ENCODE measurements around the gene LITAF.

The LITAF gene

DNA sequence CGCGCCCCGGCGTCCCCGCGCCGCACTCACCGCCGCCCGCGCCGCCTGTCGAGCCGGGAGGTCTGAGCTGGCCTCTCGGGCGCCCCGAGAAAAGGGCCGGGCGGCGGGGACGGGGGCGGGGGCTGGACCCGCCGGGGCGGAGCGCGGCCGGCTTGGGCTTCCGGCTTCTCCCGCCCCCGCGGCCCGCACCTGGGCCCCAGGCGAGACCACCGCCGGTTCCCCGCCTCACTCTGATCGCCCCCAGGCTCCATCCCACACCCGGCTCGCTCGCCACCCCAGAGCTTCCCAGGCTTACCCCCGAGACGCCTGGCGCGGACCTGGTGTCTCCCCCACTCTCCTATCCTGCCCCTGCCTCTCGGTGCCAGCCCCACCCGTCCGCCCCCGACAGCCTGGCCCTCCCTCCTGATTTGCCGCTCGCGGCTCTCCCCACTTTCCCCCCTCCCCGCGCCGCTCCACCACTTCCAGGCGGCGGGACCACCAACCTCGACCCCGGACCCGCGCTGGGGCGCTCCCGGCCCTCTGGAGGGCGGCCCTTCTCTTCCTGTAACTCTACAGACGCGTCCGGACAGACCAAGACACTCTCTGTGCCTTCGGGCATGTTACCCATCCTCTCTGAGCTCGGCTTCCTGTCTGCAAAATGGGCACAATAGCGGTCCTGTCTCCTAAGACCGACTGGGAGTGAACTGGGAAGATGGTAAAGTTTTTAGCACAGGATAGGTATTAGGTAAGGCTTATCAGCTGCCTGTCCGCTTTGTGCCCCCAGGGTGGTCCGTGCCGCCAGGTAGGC lies at the start of gene LITAF:
LITAF (minus strand) TSS at position 64 of the 787 bp plus-strand sequence. CDS start 30,189 bp downstream, outside the sequence.
- peak; percentile 72 for DNase-seq

DNA sequence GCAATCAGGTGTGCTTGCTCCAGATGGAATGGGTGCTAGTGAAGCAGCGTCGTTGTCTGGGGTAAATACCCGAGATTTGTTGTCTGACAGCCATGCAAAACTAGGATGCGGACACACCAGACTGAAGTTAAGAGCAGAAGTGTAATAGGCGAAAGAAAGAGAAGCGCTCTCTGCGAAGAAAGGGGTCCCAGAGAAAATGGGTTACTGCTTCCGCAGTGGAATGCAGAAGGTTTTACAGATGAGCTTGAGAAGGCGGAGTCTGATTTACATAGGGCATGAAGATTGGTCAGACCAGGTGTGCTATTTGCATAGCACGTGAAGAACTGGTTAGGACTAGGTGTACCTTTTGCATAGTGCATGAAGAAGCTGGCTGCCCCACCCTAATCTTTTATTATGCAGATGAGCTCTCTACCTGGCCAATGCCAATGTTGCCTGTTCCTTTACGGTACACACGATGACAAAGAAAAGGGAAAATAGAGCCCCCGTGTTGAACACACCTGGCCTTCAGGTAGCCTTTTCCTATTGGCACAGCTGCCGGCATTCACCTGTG lies 49.5 kb upstream of the LITAF start:
- no peak for DNase-seq

DNA sequence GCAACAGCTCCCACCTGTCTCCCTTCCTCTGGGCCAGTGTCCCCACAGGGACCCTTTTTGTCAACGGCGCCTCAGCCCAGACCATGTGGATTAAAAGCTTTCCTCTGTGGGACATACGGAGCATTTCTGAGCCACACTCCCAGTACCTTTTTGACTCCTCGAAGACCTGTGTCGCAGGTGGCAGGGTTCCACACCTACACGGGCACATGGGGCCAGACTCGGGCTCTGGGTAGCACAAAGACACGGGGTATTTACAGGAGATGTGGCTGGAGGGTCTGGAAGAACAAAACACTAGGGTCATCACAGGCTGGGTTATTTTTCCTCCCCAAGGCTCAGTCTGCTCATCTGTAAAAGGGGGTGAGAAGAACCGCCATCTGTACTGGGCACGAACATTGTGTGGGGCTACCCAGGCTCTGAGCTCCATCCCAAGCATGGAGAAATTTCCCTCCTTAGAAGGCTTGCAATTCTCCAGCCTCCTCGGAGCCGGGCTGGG lies 49.0 kb upstream of the LITAF start:
- DNase-seq = no peak

DNA sequence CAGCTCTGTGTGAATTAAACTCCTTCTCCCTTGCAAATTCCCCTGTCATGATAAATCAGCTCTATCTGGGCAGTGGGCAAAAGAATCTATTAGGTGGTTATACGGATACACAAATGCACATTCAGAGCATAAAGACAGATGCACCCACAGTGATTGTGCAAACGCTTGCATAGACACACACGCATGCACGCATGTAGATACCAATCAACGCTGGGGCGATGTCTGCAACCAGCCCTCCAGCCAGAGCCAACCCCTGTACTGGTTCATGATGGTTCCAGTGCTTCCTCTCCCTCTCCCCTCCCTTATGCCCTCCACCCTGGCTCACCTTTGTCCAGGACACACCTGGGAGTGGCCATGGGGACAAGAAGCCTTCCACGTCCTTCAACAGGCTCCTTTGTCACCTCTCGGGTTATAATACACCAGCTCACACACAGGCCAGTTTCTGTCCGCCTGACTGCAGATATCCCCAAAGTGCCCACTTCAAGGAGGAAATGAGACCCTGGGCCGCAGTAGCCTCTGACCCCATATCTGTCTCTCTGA lies 48.5 kb upstream of the LITAF start:
- no peak for DNase-seq

DNA sequence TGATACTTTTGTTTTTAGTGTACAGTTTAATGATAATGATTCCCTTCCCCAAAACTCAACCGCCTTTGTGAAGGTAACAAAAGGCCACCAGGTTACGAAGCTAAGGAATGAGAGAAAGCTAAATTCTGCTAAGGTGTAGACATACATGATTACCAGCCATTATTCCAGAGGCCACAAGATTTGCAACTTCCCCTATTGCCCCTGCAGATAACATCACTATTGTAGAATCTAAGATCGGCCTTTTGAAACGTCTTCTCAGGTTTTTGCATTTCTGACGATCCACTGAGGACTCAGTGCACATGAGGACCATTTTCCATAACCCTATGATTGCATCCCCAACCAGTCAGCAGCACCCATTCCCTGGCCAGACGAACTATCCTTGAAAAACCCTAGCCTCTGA lies 47.6 kb upstream of the LITAF start:
- no peak for DNase-seq

DNA sequence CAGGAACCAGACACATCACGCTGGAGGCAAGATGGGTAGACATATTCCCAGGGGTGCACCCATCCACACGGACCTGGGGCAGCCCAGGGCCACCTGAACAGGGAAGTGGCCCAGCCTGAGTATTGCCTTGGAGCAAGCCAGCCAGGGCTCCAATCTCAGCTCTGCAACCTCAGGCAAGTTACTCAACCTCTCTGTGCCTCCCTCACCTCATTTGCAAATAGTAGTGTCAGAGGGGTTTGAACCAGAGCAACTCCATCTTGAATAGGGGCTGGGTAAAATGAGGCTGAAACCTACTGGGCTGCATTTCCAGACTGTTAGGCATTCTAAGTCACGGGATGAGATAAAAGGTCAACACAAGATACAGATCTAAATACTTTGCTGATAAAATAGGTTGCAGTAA lies 46.4 kb upstream of the LITAF start:
- no peak for DNase-seq

DNA sequence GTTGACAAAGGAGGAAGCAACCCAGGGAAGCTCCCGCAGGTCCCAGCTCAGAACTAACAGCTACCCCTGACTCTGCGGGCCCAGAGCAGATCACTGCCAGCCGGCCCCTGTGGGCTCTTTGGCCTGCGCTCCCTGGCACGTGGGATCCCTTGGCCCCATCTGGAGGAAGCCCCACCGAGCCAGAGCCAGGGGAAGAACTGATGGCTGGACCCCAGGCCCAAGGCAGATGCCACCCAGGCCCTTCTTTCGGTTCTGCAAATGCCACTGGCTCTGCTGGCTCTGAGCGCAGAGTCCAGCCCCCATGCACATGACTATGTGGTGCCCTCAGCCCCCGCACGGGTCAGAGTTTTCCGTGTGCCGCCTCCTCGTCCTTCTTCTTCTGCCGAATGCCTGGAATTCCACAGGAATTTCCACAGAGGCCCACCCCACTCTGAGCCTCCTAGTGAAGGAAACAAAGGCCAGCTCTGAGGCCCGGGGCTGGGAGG lies 45.8 kb upstream of the LITAF start:
- no peak for DNase-seq

DNA sequence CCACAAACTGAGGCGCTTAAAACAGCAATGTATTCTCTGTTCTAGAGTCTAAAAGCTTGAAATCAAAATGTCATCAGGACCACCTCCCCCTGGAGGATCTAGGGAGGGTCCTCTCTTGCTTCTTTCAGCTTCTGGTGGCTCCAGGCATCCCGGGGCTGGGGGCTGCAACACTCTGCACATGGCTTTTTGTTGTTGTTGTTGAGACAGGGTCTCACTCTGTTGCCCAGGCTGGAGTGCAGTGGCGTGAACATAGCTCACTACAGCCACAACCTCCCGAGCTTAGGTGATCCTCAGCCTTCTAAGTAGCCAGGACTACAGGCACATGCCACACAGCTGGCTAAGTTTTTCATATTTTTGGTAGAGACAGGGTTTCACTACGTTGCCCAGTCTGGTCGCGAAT lies 44.5 kb upstream of the LITAF start:
- no peak for DNase-seq

DNA sequence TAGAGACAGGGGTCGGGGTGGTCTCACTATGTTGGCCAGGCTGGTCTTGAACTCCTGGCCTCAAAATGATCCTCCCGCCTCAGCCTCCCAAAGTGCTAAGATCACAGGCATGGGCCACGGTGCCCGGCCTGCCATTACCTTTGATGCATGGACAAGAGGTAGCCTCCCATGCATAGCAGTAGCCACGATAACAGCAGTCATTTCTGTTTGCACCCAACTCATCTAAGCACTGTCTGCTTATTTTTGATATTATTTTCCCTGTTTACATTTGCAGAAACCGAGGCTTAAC lies 44.0 kb upstream of the LITAF start:
- no peak for DNase-seq

DNA sequence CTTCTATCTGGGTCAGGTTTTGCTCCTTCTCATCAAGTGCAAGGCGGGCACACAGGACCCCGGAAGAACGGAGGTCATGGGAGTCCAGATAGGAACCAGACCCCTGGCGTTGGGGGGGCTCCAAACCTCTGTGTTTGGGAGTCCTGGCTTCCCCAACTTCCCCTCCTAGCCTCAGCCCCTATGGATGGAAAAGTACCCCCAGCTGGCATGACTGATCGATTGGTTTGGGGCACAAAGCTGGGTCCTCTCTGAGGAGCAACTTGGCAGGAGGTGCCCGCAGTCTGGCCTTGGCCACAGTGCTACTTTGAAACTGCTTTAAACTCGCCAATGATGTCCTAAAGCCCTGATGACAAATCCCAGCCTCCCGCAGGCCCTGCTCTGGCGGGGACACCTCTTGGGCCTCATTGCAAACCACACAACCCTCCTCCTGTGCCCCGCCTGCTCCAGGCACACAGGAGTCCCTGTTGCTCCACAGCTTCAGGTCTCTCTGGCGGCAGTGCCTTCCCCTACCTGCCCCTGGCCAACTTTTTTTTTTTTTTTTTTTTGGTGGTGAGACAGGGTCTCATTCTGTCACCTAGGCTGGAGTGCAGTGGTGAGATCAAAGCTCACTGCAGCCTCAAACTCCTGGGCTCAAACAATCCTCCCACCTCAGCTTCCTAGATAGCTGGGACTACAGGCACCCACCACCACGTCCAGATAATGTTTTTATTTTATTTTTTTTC lies 43.5 kb upstream of the LITAF start:
- DNase-seq = no peak

DNA sequence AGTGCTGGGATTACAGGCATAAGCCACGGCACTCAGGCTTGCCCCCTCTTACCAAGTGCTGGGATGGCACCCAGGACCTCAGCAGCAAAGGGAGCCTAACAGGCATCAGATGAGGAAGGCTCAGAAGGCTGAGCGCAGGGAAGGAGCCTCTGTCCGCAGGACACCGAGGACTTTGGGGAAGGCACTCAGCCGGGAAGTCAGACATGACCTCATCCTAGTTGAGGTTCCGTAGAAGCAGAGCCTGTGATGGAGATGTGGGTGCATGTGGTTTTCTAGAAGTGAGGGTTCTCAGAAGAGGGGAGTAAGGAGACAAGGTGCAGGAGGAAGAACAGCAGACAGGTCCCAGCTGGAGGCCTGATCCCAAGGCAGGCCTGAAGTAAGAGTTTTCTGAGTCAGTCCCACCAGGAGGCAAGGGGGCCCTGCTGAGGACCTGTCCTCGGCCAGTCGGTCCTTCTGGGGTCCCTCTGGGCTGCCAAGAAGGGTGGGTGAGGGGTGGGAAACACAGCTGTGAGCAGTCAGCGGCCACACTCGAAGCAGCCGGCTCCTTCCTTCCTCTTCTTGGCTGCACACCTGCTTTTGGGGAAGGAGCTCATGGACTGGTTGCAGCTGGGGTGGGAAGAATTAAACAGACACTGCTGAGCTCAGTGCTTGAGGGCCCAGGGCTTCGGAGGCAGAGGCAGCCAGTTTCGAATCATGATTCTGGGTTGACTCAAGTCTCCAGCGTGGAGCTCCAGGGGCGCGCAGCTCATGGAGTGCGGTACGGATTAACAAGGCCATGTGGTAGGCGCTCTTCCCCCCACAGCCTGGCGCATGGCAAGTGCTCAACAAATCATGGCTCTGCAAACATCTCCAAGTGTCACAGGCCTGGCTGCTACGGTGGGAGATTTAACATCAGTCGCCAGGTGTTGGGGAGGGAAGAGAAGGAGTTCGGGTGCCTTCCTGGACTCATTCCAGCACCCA lies 42.6 kb upstream of the LITAF start:
- DNase-seq = no peak

DNA sequence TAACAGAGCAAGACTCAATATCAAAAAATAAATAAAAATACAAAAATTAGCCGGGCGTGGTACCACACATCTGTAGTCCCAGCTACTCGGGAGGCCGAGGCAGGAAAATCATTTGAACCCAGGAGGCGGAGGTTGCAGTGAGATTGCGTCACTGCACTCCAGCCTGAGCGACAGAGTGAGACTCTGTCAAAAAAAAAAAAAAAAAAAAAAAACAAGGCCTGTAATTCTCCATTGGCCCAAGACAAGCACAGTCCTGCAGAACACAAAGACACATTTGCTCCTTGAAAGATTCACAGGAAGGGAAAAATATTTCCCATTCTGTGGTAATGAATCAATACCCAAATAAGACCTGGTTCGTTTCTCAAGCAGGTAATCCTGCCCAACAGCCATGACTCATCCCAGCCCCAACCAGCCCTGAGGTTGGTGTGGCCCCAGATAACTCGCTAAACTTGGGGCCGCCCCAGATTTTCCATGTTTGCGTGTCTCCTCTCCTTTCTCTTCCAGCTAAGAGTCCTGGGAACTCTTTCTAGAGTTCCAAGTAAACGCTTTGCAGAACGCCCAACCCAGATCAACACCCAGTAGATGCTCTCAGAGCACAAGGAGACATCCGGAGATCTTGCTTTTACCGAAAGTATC lies 41.2 kb upstream of the LITAF start:
- DNase-seq = no peak

DNA sequence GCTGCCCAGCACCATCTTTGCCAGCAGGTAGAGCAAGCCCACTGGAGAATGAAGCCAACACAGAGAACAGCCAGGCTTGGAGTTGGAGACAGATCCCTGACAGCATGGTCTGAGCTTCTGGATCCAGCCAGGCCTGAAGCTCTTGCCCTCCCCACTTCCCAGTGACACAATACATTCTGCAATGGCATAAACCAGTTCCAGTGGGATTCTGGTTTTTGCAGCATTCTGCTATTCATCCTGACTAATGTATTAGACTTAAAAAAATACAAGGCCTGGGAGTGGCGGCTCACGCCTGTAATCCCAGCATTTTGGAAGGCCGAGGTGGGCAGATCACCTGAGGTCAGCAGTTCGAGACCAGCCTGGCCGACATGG lies 40.6 kb upstream of the LITAF start:
- no peak for DNase-seq

DNA sequence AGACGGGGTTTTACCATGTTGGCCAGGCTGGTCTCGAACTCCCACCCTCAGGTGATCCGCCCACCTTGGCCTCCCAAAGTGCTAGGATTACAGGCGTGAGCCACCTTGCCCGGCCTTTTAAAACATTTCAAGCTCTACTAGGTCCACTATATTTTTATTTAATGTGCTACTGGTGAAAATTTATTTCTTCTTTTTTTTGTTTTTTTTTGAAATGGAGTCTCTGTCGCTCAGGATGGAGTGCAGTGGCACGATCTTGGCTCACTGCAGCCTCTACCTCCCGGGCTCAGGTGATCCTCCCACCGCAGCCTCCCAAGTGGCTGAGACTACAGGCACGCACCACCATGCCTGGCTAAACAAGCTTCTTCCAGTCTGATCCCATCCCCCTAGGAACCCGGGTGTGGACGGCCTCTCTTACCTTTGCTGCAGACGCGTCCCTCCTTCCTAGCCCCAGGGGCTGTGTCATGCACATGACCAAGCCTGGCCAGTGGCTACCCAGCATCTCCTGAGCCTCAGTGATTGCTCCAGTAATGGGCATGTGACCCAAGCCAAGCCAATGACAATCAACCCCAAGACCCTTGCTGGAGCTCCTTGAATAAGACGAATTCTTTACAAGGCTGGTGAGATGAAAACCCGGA lies 40.1 kb upstream of the LITAF start:
- DNase-seq = no peak

DNA sequence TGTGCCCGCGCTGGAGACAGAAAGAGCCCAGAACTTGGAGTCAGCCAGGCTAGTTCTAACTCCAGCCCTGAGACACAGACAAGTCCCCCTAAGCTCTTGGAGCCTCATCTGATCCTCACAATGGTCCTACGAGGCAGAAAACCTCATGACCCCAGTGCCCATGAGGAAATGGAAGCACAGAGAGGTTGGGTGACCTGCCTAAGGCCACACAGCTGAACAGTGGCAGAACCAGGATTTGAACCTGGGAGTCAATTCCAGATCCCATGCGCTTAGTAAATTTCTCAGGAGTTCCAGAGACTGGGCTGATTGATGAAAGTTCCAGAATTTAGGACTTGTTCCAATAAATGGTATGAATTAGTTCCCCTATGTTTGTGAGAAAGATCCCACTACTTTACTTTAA lies 39.0 kb upstream of the LITAF start:
- DNase-seq = no peak

DNA sequence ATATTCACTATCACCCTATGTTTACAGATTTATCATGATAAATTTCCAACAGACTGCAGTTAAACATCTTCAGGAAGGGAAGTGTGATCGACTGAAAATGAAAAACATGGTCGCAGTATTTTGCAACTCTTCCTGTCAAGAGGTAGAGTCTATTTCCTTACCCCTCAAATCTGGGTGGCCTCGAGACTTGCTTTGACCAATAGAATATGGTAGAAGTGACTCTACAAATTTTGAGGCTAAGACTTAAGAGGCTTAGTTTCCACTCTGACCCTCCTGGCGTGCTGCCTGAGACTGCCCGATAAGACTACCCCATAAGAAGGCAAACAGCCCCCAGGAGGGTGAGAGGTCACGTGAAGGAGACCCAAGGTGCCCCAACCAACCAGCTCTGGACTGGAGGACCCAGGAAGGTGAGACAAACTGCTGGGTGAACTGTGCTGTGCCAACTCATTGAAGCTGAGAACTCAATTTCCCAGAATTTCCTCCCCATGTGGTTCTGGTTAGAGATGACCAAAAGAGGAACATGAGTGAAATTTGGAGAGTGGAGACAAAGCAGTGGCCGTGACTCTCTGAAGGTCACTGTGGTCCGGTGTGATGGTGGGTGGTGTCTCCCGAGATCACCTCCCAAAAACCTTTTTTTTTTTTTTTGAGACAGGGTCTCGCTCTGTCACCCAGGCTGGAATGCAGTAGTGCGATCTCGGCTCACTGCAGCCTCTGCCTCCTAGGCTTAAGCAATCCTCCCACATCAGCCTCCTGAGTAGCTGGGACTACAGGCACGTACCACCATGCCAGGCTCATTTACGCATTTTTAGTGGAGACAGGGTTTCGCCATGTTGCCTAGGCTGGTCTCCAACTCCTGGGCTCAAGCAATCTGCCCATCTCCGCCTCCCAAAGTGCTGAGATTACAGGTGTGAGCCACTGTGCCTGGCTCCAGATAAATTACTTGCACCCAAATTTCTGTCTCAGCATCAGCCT lies 38.2 kb upstream of the LITAF start:
- no peak for DNase-seq

DNA sequence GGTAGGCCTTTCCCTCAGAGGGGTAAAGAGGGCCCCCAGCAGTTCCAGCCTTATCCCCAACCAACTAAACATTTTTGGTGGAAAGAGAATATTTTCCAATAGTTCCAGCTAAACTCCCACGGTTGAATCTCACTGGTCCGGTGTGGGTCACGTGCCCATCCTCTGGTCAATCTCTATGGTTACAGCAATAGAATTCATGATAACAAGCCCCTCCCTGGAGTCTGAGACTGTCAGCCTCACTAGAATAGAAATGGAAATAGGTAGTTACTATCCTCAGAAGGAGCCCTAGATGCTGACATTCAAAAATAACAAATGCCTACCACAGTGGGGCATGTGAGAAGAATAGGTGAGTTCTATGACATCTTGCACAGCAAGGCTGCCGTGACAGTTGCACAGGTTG lies 37.5 kb upstream of the LITAF start:
- DNase-seq = no peak

DNA sequence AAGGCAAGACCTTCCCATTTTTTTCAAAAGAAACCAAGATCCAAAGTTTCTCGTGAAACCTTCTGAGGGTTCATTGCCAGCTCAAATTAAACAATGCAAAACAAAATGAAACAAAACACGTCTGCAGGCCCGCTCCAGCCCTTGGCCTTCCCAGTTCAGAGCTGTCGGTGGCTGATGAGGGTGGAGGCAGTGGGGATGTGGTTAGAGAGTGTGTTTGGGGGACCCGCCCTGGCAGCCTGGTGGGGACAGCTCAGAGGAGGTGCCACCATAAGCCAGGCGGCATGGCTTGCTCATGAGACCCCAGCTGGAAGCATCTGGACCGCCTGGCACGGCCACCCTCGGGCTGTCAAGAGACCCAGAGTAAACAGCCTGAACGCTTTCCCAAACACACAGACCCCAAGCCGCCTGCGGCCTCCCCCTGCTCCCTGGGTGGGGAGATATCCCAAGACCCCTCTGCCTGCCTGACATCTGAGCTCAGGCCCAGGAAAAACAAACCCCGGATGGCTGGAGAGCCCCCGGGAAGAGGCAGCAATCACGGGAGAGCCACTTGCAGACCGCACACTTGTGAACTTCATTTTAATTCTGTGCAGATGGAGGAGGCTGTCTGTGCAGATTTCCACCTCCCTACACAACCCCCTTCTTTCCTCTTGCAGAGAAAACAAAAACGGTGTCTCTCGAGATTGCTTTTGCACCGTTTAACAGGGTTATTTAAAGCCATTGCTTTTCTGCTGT lies 35.4 kb upstream of the LITAF start:
- DNase-seq = peak; percentile 60

DNA sequence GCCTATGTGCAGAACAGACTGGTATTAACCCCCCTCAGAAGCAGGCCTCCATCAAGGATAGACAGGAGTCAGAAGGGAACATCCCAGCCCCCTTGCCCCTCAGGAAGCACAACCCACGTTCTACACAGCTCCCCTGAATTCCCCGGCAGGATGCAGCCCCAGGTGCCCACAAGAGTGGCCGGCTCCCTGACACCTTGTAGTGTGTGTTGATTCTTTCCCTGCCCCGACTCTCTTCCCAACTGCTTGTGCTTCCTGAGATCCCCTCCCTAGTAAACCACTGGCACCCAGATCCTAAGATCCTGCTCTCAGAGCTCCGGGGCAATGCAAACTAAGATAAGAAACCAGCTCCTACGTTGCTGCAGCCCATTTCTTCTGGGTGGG lies 34.8 kb upstream of the LITAF start:
- no peak for DNase-seq

Data from stimulated activated CD8-positive, alpha-beta memory T cell treated with anti-CD3 and anti-CD28 coated beads, Interleukin-4, amount 100 ng/mL, for 48 hours (primary cell).